AG04449 (cell line): ENCODE results near the gene ZNF165.
A peak's percentile ranks its signal among the peaks of the same experiment; 100 is the strongest.
"Not testable (repeated sequence)": the region's sequence is repeated elsewhere in the genome, so short reads cannot be mapped to it uniquely, and the experiment has no call there.

Experiments
- CTCF ChIA-PET: fragments of 350-600 bp; formaldehyde crosslinking; extraction: SDS; loops from one replicate; lab custom pipeline; 2021; ENCODE audit warnings: antibody characterized with exemption; lab: Yijun Ruan, JAX
- POLR2A ChIA-PET: fragments of 400-600, 350-600 bp; formaldehyde crosslinking; extraction: SDS; loops from one replicate; lab custom pipeline; 2020; ENCODE audit warnings: antibody characterized with exemption, inconsistent platforms; lab: Yijun Ruan, JAX
- DNase-seq: peaks from one replicate; pipeline ENCODE4 v3.0.0-alpha.2; 2010; ENCODE audit warnings: low read depth, low spot score
- H3K4me3 ChIP-seq: 2 replicates; pipeline ENCODE4 v1.5.1; 2011; ENCODE audit warnings: low read depth, mild to moderate bottlenecking, control low read depth, low read length
- CTCF ChIP-seq: IDR thresholded peaks from one replicate; pipeline ENCODE4 v1.5.1; 2011; ENCODE audit warnings: mild to moderate bottlenecking, moderate library complexity, low read length, control low read depth, inconsistent platforms; ENCODE audit not compliant: insufficient read depth; ENCODE audit errors: missing control alignments

Gene ZNF165

GRCh38 chr6:28078836-28079235 lies 1.5 kb upstream of the ZNF165 start:
- ChIA-PET POLR2A (no interaction called here), CTCF (no interaction called here)
- DNase-seq = no peak
- no peak for TF ChIP-seq CTCF
- no peak overlapping the region for H3K4me3 ChIP-seq

GRCh38 chr6:28080631-28081485 lies 490 bp downstream of the ZNF165 start:
- TF ChIP-seq CTCF = no peak
- peak overlapping the region; percentile 97 for H3K4me3 ChIP-seq
- CTCF ChIA-PET = no interaction called here
- peak; percentile 85 for DNase-seq
- POLR2A ChIA-PET = no interaction called here

- POLR2A ChIA-PET = no interaction called here
- DNase-seq = no peak
- CTCF ChIA-PET = no interaction called here
- no peak for TF ChIP-seq CTCF
- H3K4me3 ChIP-seq = peak overlapping the region; percentile 97
Observed at GRCh38 chr6:28081486-28081751, 1.1 kb downstream of the ZNF165 start.

GRCh38 chr6:28082939-28083338 lies 2.6 kb downstream of the ZNF165 start:
- CTCF ChIA-PET = no interaction called here

GRCh38 chr6:28089054-28089453 lies 8.7 kb downstream of the ZNF165 start:
- no peak for DNase-seq
- no peak for TF ChIP-seq CTCF
- ChIA-PET POLR2A (no interaction called here), CTCF (no interaction called here)
- no peak overlapping the region for H3K4me3 ChIP-seq

More at GRCh38 chr6:28082939-28083338, 2.6 kb downstream of the ZNF165 start:
- H3K4me3 ChIP-seq = no peak overlapping the region
- POLR2A ChIA-PET = no interaction called here
- TF ChIP-seq CTCF = no peak
- no peak for DNase-seq

GRCh38 chr6:28090917-28091586 lies 10.7 kb downstream of the ZNF165 start:
- POLR2A ChIA-PET = no interaction called here
- CTCF ChIA-PET = no interaction called here
- H3K4me3 ChIP-seq = peak overlapping the region; percentile 50
- TF ChIP-seq CTCF = no peak
- DNase-seq = no peak

GRCh38 chr6:28102222-28102621 lies 21.9 kb downstream of the ZNF165 start:
- POLR2A ChIA-PET, DNase-seq, H3K4me3 ChIP-seq, CTCF ChIA-PET: not testable (repeated sequence)

GRCh38 chr6:28102699-28103098 lies 22.3 kb downstream of the ZNF165 start:
- CTCF ChIA-PET, POLR2A ChIA-PET: not testable (repeated sequence)

More at GRCh38 chr6:28102699-28103098, 22.3 kb downstream of the ZNF165 start:
- not testable (repeated sequence) for H3K4me3 ChIP-seq, DNase-seq
